Panc1 (cell line): ENCODE data around the gene DCTN1.

Experiments
- POLR2AphosphoS5 ChIP-seq: IDR thresholded peaks from 2 replicates; pipeline ENCODE4 v1.6.1; 2012; ENCODE audit warnings: mild to moderate bottlenecking, low read depth, low read length, moderate library complexity
- SIN3A ChIP-seq: IDR thresholded peaks from 2 replicates; pipeline ENCODE4 v1.6.1; 2012; ENCODE audit warnings: low read depth, mild to moderate bottlenecking, low read length, moderate library complexity, borderline replicate concordance; ENCODE audit not compliant: insufficient read depth
- TF ChIP-seq, protein P1 (sequence below): fragments of 450-650 bp; IDR thresholded peaks from 2 replicates; pipeline ENCODE4 v1.5.1; 2017; ENCODE audit warnings: mild to moderate bottlenecking
- TF ChIP-seq, protein P2 (sequence below), 2 experiments: IDR thresholded peaks; 2 replicates each; pipeline ENCODE4 v1.6.1; 2011 to 2012; ENCODE audit warnings: low read depth in 2 of 2, control low read depth in 1 of 2, low read length in 1 of 2, mild to moderate bottlenecking in 1 of 2, moderate library complexity in 1 of 2; ENCODE audit not compliant: insufficient read depth in 1 of 2

DNA sequence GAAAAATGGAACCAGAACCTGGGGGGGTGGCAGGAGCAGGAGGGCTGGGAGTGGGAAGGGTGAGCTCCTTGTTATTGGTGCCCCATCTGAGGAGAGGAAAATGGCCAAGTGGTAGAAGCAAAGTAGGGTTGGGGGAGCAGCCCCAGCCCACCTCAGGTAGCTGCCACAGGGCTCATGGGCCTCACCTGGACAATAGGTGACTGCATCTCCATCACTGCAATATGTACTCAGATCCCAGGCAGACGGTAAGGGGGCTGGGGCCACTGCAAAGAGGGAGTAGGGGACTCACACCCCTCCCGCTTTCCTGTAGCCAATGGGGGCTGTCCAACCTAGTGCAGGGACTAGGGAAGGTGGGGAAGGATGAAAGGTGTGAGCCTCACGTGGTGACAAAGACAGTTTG lies 37.1 kb upstream of the DCTN1 start:
- TF ChIP-seq, protein P1, sequence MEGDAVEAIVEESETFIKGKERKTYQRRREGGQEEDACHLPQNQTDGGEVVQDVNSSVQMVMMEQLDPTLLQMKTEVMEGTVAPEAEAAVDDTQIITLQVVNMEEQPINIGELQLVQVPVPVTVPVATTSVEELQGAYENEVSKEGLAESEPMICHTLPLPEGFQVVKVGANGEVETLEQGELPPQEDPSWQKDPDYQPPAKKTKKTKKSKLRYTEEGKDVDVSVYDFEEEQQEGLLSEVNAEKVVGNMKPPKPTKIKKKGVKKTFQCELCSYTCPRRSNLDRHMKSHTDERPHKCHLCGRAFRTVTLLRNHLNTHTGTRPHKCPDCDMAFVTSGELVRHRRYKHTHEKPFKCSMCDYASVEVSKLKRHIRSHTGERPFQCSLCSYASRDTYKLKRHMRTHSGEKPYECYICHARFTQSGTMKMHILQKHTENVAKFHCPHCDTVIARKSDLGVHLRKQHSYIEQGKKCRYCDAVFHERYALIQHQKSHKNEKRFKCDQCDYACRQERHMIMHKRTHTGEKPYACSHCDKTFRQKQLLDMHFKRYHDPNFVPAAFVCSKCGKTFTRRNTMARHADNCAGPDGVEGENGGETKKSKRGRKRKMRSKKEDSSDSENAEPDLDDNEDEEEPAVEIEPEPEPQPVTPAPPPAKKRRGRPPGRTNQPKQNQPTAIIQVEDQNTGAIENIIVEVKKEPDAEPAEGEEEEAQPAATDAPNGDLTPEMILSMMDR: no peak
- TF ChIP-seq, protein P2, sequence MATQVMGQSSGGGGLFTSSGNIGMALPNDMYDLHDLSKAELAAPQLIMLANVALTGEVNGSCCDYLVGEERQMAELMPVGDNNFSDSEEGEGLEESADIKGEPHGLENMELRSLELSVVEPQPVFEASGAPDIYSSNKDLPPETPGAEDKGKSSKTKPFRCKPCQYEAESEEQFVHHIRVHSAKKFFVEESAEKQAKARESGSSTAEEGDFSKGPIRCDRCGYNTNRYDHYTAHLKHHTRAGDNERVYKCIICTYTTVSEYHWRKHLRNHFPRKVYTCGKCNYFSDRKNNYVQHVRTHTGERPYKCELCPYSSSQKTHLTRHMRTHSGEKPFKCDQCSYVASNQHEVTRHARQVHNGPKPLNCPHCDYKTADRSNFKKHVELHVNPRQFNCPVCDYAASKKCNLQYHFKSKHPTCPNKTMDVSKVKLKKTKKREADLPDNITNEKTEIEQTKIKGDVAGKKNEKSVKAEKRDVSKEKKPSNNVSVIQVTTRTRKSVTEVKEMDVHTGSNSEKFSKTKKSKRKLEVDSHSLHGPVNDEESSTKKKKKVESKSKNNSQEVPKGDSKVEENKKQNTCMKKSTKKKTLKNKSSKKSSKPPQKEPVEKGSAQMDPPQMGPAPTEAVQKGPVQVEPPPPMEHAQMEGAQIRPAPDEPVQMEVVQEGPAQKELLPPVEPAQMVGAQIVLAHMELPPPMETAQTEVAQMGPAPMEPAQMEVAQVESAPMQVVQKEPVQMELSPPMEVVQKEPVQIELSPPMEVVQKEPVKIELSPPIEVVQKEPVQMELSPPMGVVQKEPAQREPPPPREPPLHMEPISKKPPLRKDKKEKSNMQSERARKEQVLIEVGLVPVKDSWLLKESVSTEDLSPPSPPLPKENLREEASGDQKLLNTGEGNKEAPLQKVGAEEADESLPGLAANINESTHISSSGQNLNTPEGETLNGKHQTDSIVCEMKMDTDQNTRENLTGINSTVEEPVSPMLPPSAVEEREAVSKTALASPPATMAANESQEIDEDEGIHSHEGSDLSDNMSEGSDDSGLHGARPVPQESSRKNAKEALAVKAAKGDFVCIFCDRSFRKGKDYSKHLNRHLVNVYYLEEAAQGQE (IDR thresholded peaks at IDR 0.05; ENCODE audit: insufficient read depth in 1 of 2, low read depth in 2 of 2, low read length in 1 of 2): no peak
- TF ChIP-seq SIN3A (no peak), POLR2AphosphoS5 (no peak)
